Measurements from ENCODE around the gene RAB7B.

DNA sequence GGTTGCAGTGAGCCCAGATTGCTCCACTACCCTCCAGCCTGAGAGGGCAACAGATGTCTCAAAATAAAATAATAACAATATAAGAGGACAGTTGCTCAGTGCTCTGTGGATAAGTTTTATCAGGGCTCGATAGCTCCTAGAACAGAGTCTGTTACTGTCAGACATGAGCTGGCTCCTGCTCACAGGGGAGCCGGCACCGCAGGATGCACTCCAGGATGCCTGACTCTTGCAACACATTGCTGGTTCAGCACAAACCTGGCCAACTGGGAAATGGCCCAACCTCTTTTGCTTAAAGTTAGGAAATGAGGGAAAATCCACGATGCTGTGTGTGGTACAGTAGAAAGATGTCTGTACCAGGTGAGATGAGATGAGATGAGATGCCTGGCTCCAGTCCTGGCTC, 26.3 kb upstream of the RAB7B start:
- TF ChIP-seq, protein P1, sequence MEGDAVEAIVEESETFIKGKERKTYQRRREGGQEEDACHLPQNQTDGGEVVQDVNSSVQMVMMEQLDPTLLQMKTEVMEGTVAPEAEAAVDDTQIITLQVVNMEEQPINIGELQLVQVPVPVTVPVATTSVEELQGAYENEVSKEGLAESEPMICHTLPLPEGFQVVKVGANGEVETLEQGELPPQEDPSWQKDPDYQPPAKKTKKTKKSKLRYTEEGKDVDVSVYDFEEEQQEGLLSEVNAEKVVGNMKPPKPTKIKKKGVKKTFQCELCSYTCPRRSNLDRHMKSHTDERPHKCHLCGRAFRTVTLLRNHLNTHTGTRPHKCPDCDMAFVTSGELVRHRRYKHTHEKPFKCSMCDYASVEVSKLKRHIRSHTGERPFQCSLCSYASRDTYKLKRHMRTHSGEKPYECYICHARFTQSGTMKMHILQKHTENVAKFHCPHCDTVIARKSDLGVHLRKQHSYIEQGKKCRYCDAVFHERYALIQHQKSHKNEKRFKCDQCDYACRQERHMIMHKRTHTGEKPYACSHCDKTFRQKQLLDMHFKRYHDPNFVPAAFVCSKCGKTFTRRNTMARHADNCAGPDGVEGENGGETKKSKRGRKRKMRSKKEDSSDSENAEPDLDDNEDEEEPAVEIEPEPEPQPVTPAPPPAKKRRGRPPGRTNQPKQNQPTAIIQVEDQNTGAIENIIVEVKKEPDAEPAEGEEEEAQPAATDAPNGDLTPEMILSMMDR (IDR thresholded peaks at IDR 0.05; ENCODE audit: insufficient read depth, low read length, poor library complexity, severe bottlenecking), result no peak
- no peak for TF ChIP-seq EZH2phosphoT487 (conservative IDR thresholded peaks at IDR 0.05; ENCODE audit: low read length)
